HepG2 (cell line): ENCODE measurements around the gene HECTD4. TPM values are rescaled to one million over a fixed set of nuclear protein-coding genes. Genes with fewer than 3 reads are reported as not detected.

Source experiments
- AKAP8 ChIP-seq: sonication (generic); formaldehyde crosslinking; IDR thresholded peaks from 2 replicates; pipeline ENCODE4 v1.5.1; 2020; ENCODE audit warnings: mild to moderate bottlenecking, missing genetic modification reagents
- BORCS8-MEF2B ChIP-seq: sonication (generic); formaldehyde crosslinking; IDR thresholded peaks from 2 replicates; pipeline ENCODE4 v1.8.0; 2022; ENCODE audit warnings: mild to moderate bottlenecking, missing genetic modification reagents
- CBFB ChIP-seq: sonication (generic); formaldehyde crosslinking; IDR thresholded peaks from 2 replicates; pipeline ENCODE4 v1.4.0; 2020; ENCODE audit warnings: missing genetic modification reagents
- ERF ChIP-seq: IDR thresholded peaks from 2 replicates; pipeline ENCODE4 v1.6.1; 2018; ENCODE audit warnings: missing biosample characterization, missing genetic modification reagents
- HMGA1 ChIP-seq: sonication (generic); formaldehyde crosslinking; conservative IDR thresholded peaks from 2 replicates; pipeline ENCODE4 v1.4.0; 2020; ENCODE audit warnings: missing genetic modification reagents
- HNF4A ChIP-seq: sonication (generic); formaldehyde crosslinking; IDR thresholded peaks from 2 replicates; pipeline ENCODE4 v1.4.0; 2020; ENCODE audit warnings: missing genetic modification reagents
- HNRNPLL ChIP-seq: fragments of 200-400 bp; formaldehyde crosslinking; IDR thresholded peaks from 2 replicates; pipeline ENCODE4 v1.6.1; 2017; ENCODE audit warnings: mild to moderate bottlenecking, low read depth, low read length; ENCODE audit not compliant: poor library complexity, severe bottlenecking
- KLF9 ChIP-seq: IDR thresholded peaks from 2 replicates; pipeline ENCODE4 v1.6.1; 2016; ENCODE audit warnings: low read depth
- PHB2 ChIP-seq: fragments of 450-650 bp; IDR thresholded peaks from 2 replicates; pipeline ENCODE4 v1.6.1; 2018; ENCODE audit not compliant: partially characterized antibody
- PTBP1 ChIP-seq: fragments of 200-400 bp; formaldehyde crosslinking; IDR thresholded peaks from 2 replicates; pipeline ENCODE4 v1.6.1; 2018; ENCODE audit warnings: low read length, low read depth; ENCODE audit not compliant: poor library complexity, severe bottlenecking
- RXRB ChIP-seq: IDR thresholded peaks from 2 replicates; pipeline ENCODE4 v1.6.1; 2016; ENCODE audit warnings: borderline replicate concordance, missing genetic modification reagents, missing compliant biosample characterization
- SNRNP70 ChIP-seq: fragments of 200-400 bp; formaldehyde crosslinking; IDR thresholded peaks from 2 replicates; pipeline ENCODE4 v1.6.1; 2017; ENCODE audit warnings: mild to moderate bottlenecking, low read depth, low read length, moderate library complexity
- ZNF354B ChIP-seq: sonication (generic); formaldehyde crosslinking; IDR thresholded peaks from 2 replicates; pipeline ENCODE4 v1.8.0; 2022; ENCODE audit warnings: mild to moderate bottlenecking, missing genetic modification reagents
- ZNF609 ChIP-seq: sonication (generic); formaldehyde crosslinking; IDR thresholded peaks from 2 replicates; pipeline ENCODE4 v1.4.0; 2020; ENCODE audit warnings: mild to moderate bottlenecking, missing genetic modification reagents, borderline replicate concordance
- ZNF670 ChIP-seq: sonication (generic); formaldehyde crosslinking; IDR thresholded peaks from 2 replicates; pipeline ENCODE4 v1.8.0; 2022; ENCODE audit warnings: mild to moderate bottlenecking, missing genetic modification reagents, borderline replicate concordance
- ZNF772 ChIP-seq: sonication (generic); formaldehyde crosslinking; IDR thresholded peaks from 2 replicates; pipeline ENCODE4 v1.5.0; 2020; ENCODE audit warnings: mild to moderate bottlenecking, missing genetic modification reagents
- polyA plus RNA-seq, 8 experiments: library from polyadenylated mRNA; depleted of rRNA in 3 of 8; stranded (reverse) in 7 of 8; unstranded in 1 of 8; fragments of >200 nt; fragmentation: Illumina TruSeq in 4 of 8; extraction: Trizol in 4 of 8; gene quantifications; 2 replicates each; pipeline versions ENCODE4 v1.2.1 to v1.2.3, GENCODE V29; 2011 to 2016; ENCODE audit warnings: low read depth in 4 of 8, missing spikeins in 1 of 8, mixed read lengths in 1 of 8; ENCODE audit not compliant: insufficient read depth in 1 of 8
- total RNA-seq, 5 experiments: library from RNA; depleted of rRNA; stranded (reverse); fragments of >200 nt; fragmentation: Illumina TruSeq; extraction: Trizol; gene quantifications; 2 replicates each; pipeline ENCODE4 v1.2.3, GENCODE V29; 2016; ENCODE audit warnings: low read depth in 1 of 5
- TF ChIP-seq, protein P1 (sequence below): sonication (generic); formaldehyde crosslinking; IDR thresholded peaks from 2 replicates; pipeline ENCODE4 v1.8.1; 2023; ENCODE audit warnings: missing genetic modification reagents, inconsistent platforms, borderline replicate concordance
- TF ChIP-seq, protein P2 (sequence below): sonication (generic); formaldehyde crosslinking; IDR thresholded peaks from 2 replicates; pipeline ENCODE4 v1.8.1; 2022; ENCODE audit warnings: low read depth, mild to moderate bottlenecking, missing genetic modification reagents

Gene HECTD4
- total and polyA plus RNA-seq, 2 of the 13 experiments (the other 11 are each of a cell fraction or from before 2014, with no cell fraction given) = 9.0 to 11.4 TPM

DNA sequence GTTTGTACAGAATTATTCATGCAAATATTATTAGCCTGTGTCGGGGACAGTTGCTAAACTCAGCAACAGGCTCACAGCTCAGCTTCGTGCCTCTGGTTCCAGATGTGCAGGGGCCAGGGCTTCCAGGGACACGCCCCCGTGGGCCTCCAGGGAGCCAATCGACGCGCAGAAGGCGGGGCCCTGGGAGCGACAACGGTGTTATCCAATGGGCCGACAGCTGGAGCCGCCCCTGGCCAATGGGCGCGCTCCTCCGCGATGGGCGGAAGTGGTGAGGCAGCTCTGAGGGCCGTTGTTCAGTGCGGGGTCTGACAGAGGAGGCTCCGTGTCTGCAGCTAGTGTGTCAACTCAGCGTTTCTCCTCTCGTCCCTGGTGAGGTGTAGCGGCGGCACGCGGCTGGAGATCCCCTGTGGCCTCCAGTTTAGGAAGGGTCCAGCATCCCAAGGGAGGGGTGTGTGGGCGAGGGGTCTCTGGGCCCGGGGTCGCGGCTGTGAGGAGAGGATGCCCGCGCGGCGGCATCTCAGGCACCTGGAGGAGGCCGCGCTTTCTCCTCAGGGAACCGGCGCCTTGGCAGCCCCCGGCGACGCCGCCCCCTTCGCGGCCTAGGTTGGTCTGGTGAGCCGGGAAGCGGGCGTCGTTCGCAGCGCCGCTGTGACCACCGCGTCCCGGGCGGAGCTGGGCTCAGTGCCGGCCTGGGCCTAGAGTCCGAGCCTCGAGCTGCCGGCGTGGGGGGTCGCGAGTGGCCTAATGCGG, 256.8 kb downstream of the HECTD4 start, which contains the start of gene TRAFD1 (continued):
- TF ChIP-seq, protein P1, sequence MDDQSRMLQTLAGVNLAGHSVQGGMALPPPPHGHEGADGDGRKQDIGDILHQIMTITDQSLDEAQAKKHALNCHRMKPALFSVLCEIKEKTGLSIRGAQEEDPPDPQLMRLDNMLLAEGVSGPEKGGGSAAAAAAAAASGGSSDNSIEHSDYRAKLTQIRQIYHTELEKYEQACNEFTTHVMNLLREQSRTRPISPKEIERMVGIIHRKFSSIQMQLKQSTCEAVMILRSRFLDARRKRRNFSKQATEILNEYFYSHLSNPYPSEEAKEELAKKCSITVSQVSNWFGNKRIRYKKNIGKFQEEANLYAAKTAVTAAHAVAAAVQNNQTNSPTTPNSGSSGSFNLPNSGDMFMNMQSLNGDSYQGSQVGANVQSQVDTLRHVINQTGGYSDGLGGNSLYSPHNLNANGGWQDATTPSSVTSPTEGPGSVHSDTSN (CRISPR knock-in tag) = peak; percentile 93
- TF ChIP-seq, protein P2, sequence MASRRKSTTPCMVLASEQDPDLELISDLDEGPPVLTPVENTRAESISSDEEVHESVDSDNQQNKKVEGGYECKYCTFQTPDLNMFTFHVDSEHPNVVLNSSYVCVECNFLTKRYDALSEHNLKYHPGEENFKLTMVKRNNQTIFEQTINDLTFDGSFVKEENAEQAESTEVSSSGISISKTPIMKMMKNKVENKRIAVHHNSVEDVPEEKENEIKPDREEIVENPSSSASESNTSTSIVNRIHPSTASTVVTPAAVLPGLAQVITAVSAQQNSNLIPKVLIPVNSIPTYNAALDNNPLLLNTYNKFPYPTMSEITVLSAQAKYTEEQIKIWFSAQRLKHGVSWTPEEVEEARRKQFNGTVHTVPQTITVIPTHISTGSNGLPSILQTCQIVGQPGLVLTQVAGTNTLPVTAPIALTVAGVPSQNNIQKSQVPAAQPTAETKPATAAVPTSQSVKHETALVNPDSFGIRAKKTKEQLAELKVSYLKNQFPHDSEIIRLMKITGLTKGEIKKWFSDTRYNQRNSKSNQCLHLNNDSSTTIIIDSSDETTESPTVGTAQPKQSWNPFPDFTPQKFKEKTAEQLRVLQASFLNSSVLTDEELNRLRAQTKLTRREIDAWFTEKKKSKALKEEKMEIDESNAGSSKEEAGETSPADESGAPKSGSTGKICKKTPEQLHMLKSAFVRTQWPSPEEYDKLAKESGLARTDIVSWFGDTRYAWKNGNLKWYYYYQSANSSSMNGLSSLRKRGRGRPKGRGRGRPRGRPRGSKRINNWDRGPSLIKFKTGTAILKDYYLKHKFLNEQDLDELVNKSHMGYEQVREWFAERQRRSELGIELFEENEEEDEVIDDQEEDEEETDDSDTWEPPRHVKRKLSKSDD (CRISPR knock-in tag) = no peak
- no peak for TF ChIP-seq CBFB (CRISPR knock-in tag)
- TF ChIP-seq ZNF354B (CRISPR knock-in tag) = no peak
- TF ChIP-seq PHB2 = no peak
- TF ChIP-seq HMGA1 = no peak
- 0 out of 2 replicates have a peak, but pooled peaks have one; percentile 9 for TF ChIP-seq ZNF609
- TF ChIP-seq ZNF670 (CRISPR knock-in tag) = no peak; the same call in 1 of the 2 replicates
- no peak for TF ChIP-seq AKAP8
- TF ChIP-seq SNRNP70 = no peak
- peak; percentile 79; the same call in 1 of the 2 replicates for TF ChIP-seq BORCS8-MEF2B (CRISPR knock-in tag)
- TF ChIP-seq HNRNPLL = no peak
- no peak for TF ChIP-seq PTBP1
- no peak for TF ChIP-seq KLF9
- peak; percentile 59; the same call in 1 of the 2 replicates for TF ChIP-seq ERF (CRISPR knock-in tag)
- peak; percentile 69 for TF ChIP-seq ZNF772 (CRISPR knock-in tag)
- TF ChIP-seq HNF4A (CRISPR knock-in tag) = 0 out of 2 replicates have a peak, but pooled peaks have one; percentile 4
- TF ChIP-seq RXRB (CRISPR knock-in tag) = no peak; the same call in 1 of the 2 replicates
